NCI-H1436 treated with DMSO at 0.1 percent for 48 hours (cell line): Measurements from ENCODE around the gene FAM83E.

Experiments
- DNase-seq: peaks from one replicate; lab custom pipeline; 2025; lab: John Stamatoyannopoulos, UW

FAM83E gene

DNA sequence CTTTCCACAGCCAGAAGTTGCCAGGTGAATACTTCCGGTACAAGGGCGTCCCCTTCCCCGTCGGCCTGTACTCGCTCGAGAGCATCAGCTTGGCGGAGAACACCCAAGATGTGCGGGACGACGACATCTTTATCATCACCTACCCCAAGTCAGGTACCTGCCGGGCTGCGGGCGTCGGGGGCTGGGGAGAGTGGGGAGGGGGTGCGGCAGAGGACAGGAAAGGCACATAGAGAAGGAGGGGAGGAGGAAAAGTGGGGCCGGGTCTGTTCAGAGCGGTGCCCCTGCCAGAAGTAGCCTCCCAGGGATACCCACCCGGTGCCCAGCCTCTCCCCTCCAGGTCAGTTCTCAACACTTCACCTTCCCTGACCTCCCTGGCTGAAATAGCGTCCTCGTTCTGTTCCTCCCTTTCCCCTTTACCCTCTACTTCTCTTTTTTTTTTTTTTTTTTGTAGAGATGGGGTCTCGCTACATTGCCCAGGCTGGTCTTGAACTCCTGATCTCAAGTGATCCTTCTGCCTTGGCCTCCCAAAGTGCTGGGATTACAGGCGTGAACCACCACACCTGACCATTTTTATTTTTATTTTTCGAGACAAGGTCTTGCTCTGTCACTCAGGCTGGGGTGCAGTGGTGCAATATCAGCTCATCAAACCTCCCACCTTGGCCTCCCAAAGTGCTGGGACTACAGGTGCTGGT, 38.8 kb downstream of the FAM83E start:
- DNase-seq, result no peak

DNA sequence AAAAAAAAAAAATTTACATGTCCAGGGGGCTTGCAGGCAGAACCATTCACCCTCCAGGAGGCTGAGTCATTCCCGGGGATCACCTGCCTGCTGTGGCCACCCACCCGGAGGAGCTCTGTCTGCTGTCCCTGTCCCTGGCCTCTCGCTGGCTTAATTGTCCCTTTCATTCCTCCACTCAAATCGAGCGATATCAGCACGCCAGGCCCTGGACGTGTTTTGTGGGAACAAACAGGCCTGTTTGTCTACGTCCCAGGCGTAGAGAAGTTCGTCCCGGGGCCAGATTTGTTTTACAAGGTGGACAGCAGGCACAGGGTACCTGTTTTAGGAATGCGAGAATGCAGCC, 41.7 kb downstream of the FAM83E start:
- DNase-seq, result no peak

GRCh38 chr19:48571378-48572162, 43.3 kb downstream of the FAM83E start:
- no peak for DNase-seq

DNA sequence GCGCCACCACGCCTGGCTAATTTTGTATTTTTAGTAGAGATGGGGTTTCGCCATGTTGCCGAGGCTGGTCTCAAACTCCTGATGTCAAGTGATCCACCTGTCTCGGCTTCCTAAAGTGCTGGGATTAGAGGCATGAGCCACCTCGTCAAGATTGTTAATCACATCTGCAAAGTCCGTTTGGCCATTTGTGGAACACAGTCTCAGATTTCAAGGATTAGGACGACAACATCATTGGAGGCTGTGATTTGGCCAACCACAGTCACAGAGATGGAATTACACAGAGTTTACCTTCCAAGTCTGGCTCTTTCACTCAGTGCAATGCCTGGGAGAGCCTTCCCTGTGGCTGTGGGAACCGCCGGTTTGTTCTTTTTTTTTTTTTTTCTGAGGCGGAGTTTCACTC, 45.1 kb downstream of the FAM83E start:
- no peak for DNase-seq

GRCh38 chr19:48568345-48568886, 46.5 kb downstream of the FAM83E start:
- no peak for DNase-seq

DNA sequence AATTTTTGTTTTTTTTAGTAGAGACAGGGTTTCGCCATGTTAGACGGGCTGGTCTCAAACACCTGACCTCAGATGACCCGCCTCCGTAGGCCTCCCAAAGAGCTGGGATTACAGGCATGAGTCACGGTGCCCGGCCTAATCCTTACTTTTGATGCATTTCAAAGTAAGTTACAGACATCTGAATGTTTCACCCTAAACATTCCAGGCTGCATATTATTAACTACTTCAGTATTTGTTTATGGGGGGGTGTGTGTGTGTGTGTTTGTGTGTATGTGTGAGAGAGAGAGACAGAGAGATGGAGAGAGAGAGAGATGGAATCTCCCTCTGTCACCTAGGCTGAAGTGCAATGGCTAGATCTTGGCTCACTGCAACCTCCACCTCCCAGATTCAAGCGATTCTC, 49.8 kb downstream of the FAM83E start:
- DNase-seq, result no peak
